Superior temporal gyrus (tissue), 1 donor: ENCODE data around the gene THOC1.

Source experiments
- DNase-seq: peaks from one replicate; pipeline ENCODE4 v3.0.0-alpha.2; 2016; ENCODE audit errors: extremely low spot score

The THOC1 gene

GRCh38 chr18:275486-275885 lies 7.6 kb upstream of the THOC1 start:
- DNase-seq: no peak

GRCh38 chr18:274313-274712 lies 6.5 kb upstream of the THOC1 start:
- no peak for DNase-seq

GRCh38 chr18:273525-273924 lies 5.7 kb upstream of the THOC1 start:
- no peak for DNase-seq

GRCh38 chr18:272650-273049 lies 4.8 kb upstream of the THOC1 start:
- no peak for DNase-seq

DNA sequence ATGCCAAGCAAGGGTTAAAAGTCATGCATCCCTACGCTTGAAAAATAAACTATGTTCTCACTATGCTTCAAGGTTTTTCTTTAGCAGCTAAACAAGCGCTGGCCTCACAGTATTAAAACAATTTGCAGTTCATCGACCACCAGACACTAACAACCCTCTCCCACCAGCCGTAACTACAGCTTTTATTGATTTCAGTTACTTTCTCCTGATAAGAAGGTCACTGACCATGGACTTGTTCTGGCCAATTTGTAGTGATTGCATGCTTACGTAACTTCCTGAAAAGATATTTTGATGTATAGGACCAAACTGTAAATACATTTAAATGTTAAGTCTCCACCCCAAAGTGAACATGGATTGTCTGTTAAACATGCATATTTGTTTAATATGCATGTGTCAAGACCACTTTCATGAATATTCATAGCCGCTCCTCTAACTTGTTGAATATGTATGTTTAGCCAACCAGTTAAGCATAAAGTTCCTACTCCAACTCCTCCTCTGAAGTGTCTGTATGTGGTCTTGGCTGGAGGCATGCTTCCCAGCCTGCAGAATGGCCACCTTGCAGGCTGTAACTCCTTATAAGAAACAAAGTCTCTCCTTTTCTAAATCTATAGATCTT lies 1.7 kb upstream of the THOC1 start:
- no peak for DNase-seq

DNA sequence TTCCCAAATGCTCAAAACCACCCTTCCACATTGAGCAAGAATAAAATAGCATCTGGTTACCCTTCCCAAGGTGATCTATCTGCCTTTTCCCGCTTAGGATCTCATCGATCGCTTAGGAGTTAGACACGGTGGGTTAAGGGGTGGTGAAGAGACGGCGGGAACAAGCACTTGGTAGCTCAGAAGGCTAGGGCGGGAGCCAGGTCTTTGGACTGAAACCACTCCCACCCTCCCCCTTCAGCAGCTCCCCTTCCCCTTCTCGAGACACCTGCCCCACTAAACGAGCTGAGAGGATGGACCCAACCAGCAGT lies 513 bp downstream of the THOC1 start:
- no peak for DNase-seq

DNA sequence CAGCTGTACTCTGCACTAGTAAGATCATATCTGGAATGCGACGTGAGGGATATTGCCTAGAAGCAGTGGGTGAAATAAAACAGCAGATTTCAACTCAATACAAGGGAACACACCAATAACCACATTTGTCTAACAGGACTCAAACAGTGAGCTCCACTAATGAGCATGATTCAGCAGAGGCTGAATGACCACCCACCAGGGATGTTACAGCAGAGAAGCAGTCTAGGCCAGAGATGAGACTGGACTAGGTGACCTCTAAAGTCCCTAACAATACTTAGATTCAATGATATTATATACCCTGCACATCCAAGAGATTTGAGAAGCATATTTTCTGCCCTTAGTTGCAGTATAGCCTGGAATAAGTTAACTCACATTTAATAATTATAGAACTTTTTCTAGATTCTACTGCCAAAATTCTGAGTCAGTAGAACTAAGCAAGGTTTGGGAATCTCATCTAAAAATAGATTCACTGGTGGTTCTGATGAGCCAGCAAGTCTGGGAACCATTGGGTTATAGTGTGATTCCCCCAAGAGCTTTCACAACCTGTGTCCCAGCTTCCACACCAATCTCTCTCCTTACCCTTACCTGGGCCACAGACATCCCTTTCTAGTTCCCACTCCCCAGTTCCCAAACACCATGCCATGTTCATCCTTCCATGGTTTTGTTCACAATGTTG lies 6.3 kb downstream of the THOC1 start:
- no peak for DNase-seq

GRCh38 chr18:260547-260946 lies 7.3 kb downstream of the THOC1 start:
- no peak for DNase-seq

GRCh38 chr18:255171-255570 lies 12.7 kb downstream of the THOC1 start:
- no peak for DNase-seq

- DNase-seq: no peak
These were observed 14.7 kb downstream of the THOC1 start for GRCh38 chr18:253121-253520.

- no peak for DNase-seq
These were observed 16.3 kb downstream of the THOC1 start for GRCh38 chr18:251572-251971.

DNA sequence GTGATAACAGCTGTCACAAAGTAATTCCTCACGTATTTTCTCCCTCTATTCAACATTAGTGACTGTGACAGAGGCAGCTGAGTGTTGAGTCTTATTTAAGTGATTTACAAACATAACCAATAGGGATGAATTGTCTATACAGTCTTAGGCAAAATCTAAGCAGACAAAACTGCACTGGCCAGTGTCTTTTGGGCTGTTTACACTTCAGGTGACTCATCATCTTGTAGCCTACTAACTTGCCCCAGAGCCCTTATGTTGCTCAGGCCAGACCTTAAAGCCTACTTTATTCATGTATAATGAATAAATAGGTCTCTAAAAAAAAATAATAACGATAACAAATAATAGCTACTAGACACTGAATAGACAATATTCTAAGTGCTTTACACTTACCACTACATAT lies 17.2 kb downstream of the THOC1 start:
- no peak for DNase-seq

DNA sequence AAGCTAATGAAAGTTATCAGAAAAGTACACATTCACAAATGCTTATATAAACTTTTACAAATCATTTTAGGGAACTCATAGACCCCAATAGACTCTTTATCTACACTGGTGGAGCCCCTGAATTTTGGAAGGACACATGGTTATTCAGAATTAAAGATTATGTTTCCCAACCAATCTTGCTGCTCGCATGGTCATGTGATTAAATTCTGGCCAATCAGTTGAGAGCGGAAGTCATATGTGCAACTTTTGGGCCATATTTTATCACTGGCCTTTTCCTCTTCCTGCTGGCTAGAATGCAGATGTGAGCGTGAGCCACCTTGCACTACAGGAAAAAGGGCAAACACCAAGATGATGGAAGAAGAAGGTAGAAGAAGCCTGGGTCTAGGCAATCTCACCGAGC lies 19.8 kb downstream of the THOC1 start:
- DNase-seq: no peak

DNA sequence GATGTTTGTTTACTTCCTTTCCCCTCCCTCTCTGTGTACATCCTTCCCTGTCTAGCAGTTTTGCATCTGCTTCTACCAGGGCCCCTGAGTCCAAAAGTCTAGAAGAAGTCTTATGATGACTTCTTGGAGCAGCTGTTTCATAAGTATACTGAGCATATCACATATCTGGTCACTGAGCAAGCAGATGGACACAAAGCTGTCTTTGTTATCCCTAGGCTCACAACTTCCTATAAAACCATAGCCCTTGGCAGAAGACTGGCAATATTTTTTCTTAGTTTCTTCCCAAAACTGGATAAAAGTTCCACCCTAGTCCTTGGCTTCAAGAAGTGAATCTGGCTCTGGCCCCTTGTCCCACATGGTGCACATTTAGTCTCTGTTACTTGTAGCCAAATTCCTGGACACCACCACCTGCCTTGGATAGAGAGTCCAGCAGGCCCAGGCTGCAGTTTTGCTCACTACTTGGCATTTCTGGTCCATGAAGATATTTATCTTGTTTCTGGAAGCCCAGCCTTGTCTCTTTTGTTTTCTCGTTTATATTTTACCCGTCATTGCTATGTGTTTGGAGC lies 22.5 kb downstream of the THOC1 start:
- no peak for DNase-seq

DNA sequence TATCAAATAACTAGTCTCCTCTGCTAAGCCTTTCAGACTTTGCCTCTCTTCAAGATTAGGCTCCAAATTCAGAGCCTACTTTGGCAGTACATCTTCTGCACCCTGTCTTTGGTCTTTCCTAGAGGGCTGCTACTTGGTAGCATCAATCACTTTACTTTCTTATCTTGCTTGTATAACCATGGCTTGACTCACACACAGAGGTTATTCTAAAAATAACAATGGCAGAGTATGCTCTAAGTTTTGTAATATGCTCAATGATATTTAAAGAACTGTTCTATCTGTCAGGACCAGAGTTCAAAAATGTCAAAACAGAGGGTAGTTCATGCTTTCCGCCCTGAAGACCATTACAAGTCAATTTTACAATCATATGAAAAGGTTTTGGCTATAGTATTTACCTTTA lies 27.7 kb downstream of the THOC1 start:
- no peak for DNase-seq

DNA sequence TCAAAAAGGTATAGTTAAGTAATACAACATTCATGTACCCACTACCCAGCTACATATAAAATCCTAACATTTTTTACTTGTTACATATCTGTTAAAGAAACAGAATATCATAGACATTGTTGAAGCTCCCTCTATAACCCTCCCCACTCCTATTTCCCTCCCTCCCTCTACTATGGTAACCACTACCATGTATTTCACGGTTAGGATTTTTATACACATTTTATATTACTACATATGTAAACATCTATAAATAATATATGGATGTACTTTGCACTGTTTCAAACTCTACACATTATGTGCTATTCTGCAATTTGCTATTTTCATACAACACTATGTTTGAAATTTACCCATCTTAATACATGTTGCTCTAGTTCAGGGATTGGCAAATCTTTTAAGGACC lies 36.3 kb downstream of the THOC1 start:
- no peak for DNase-seq

GRCh38 chr18:228586-228985 lies 39.3 kb downstream of the THOC1 start:
- DNase-seq: no peak

- no peak for DNase-seq
These were observed 39.9 kb downstream of the THOC1 start for GRCh38 chr18:227902-228301.

DNA sequence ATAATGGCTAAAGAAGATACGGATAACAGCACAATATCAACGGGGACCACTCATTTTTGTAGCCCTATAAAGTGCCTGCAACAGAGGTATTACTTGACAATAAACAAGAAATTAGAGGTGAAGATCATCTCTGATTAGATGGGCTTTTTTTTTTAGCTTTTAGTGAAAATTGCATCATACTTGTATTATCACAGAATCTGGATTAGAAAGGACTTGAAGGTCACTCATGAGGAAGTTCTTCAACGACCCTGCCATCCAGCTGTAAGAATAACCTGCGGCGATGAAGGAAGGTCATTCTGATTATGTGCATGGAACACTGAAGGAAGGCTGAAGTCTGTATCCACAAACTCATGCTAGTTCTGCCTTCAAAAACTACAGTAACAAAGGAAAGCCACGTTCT lies 40.5 kb downstream of the THOC1 start:
- DNase-seq: no peak

DNA sequence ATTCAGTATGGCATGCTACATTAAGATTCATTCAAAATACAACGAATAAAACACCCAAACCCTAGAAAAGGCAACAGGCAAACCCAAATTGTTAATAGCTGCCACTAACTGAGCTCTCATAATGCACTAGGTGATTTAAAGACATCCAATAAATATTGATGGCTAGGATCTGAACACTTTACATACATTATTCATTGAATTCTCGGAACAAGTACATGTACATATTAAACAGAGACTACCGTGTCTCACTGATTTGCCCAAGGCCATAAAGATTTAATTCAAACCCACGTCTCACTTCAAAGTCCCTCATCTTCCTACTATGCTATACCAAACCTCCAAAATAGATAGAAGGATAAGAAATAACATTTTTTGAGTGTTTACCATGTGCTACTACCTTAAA lies 42.1 kb downstream of the THOC1 start:
- no peak for DNase-seq

- no peak for DNase-seq
These were observed 47.1 kb downstream of the THOC1 start for GRCh38 chr18:220708-221107.

- no peak for DNase-seq
These were observed 50.1 kb downstream of the THOC1 start for GRCh38 chr18:217532-218336.

DNA sequence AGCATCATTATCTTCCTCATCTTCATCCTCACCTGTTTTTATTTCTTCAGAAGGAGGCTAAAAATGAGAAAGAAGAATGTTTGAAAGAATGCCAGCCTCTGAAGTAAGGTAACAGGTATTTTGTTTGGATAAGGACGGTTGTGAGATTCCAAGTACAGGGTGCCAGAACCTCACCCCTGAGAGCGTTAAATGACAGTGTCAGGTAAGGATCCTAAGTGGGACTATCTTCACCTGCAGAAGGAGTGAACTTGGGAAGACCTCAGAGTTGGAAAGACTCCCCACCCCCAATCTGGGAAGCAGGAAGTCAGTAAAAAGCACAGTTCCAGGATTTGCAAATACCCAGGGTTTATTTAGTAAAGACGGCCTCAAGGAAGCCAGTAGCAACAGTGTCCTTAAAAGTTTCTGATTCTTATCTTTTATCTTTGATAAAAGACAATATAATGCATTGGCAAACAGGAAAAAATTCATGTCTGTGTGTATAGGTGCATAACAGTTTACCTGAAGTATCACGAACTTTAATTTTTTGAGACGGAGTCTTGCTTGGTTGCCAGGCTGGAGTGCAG lies 52.3 kb downstream of the THOC1 start:
- no peak for DNase-seq
